HL-60 (cell line): ENCODE results near the gene ATAD1.

ENCODE experiments used
- CTCF ChIP-seq: IDR thresholded peaks from one replicate; pipeline ENCODE4 v1.5.1; 2011; ENCODE audit warnings: low read length, control low read depth, inconsistent platforms; ENCODE audit not compliant: insufficient read depth
- GABPA ChIP-seq: IDR thresholded peaks from 2 replicates; pipeline ENCODE4 v1.6.1; 2012; ENCODE audit warnings: low read depth
- POLR2AphosphoS5 ChIP-seq: IDR thresholded peaks from 2 replicates; pipeline ENCODE4 v1.6.1; 2012; ENCODE audit warnings: low read depth

GRCh38 chr10:87703771-87704170, 114.3 kb downstream of the ATAD1 start:
- TF ChIP-seq CTCF (no peak), GABPA (no peak), POLR2AphosphoS5 (no peak)
